GM21423 (cell line): Measurements from ENCODE around the gene GSK3A.

Experiments
- ATAC-seq: cut with Tn5 transposase; IDR thresholded peaks from one replicate; pipeline ENCODE4 v1.9.1; 2021; ENCODE audit warnings: mild to moderate bottlenecking, moderate library complexity; ENCODE audit not compliant: unreplicated experiment

The GSK3A gene

DNA sequence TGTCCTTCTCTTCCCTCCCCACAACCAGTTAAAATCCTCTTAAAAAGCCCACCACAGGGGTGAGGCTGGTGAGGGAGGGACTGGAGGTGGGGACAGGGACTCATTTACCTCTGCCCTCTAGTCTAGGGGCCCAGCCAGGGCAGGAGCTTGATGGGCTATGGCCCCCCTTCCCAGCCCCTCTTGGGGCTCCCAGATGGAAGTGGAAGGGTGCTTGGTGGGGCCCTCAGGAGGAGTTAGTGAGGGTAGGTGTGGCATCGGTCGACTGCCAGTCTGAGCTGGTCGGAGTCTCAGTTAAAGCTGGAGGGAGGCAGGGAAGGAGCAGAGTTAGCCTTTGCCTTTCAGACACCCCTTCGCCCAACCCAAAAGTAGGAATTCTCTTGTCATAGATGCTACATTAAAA lies 11.8 kb downstream of the GSK3A start:
- ATAC-seq = no peak

DNA sequence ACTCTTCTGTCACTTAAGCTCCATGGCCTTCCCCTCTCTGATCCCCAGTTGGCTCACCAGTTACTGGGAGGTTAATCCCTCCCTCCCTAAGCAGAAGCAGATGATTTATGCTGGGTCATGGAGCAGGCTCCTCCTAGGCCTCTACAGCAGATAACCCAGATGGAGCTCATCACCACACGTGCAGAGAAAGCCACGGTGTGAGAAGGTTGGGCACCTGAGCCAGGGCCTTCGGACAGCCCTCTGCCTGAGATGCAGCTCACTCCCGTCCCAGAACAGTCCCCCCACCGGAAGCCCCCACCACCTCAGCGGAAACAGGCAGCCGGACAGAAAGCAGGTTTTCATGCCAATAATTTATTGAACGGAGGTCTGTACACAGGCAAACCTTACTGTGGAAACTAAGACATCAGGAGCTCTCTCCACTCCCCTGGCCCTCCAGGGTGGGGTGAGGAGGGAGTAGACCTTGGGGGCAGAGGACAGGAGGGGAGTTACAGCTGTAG lies 12.5 kb downstream of the GSK3A start:
- no peak for ATAC-seq

DNA sequence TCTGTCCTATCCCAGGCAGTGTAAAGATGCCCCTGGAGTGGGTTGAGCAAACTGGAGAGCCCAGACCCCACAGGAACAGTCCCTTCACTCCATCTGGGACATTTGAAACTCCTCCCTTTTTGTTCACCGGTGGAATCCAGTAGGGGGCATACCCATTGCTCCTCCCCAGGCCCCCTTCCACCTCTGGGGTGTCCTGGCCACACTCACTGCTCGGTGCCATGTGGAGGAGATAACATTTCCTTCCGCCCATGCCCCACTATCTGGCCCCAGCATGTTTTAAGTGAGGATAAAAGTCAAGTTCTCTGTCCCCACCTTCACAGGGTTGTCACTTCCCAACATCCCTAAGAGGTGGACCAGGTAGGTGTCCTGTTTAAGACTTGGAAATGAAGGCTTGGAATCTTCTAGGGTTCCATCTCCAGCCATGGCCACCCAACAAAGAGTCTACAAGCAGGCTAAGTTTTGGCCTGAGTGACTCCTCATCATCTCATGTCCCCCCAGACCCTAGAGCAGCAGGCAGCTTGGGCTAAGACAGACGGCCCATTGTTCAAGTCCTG lies 13.0 kb downstream of the GSK3A start:
- ATAC-seq = no peak

DNA sequence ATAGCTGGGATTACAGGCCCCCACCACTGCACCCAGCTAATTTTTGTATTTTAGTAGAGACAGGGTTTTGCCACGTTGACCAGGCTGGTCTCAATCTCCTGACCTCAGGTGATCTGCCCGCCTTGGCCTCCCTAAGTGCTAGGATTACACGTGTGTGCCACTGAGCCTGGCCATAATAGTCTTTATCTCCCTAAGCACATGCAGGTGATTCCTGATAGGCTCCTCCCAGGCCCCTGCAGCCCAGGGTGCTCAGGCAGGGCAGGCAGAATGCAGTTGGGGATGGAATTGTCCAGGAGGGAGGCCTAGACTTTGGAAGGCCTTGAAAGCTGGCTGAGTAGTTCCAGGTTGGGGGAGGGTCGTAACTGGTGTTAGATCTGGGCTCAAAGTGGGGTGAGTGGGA lies 13.8 kb downstream of the GSK3A start:
- no peak for ATAC-seq

DNA sequence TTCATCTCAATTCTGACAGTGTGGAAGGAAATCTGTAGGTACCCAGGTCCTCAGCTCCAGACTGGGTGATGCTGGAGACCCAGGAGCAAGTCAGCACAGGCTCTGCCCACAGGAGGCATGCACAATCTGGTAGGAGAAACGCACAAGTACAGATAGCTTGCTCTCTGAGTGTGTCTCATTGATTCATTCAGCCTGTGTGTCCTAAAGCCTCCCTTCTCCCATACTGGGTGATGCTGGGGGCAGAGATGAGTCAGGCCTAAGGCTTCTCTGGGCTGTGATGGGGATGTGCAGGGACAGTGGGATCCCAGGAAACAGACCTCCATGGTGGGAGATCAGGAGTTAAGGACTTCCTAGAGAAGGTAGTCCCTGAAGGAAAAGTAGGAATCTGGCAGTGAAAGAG lies 15.5 kb downstream of the GSK3A start:
- ATAC-seq = no peak

DNA sequence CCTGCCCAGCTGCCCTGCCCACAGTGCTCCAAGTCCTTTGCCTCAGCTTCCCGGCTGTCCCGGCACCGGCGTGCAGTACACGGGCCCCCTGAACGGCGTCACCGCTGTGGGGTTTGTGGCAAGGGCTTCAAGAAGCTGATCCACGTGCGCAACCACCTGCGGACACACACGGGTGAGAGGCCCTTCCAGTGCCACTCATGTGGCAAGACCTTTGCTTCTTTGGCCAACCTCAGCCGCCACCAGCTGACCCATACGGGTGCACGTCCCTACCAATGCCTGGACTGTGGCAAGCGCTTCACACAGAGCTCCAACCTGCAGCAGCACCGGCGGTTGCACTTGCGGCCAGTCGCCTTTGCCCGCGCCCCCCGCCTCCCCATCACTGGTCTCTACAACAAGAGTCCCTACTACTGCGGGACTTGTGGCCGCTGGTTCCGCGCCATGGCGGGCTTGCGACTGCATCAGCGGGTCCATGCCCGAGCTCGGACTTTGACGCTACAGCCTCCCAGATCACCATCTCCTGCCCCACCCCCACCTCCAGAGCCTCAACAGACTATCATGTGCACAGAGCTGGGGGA lies 16.6 kb downstream of the GSK3A start:
- no peak for ATAC-seq

DNA sequence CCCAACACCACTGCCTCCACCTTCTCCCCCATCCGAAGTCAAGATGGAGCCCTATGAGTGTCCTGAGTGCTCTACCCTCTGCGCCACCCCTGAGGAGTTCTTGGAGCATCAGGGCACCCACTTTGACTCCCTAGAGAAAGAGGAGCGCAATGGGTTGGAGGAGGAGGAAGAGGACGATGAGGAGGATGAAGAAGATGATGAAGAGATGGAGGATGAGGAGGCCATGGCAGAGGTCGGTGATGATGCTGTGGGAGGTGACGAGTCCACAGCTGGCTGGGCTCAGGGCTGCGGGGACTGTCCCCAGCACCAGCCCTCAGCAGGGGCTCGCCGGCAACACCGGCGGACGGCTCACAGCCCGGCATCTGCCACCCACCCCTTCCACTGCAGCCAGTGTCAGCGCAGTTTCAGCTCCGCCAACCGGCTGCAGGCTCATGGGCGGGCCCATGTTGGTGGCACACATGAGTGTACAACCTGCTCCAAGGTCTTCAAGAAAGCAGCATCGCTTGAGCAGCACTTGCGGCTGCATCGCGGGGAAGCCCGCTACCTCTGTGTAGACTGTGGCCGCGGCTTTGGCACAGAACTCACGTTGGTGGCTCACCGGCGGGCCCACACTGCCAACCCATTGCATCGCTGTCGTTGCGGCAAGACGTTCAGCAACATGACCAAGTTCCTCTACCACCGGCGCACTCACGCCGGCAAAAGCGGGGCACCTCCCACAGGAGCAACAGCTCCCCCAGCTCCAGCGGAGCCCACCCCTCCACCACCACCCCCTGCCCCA lies 17.3 kb downstream of the GSK3A start:
- ATAC-seq = no peak

DNA sequence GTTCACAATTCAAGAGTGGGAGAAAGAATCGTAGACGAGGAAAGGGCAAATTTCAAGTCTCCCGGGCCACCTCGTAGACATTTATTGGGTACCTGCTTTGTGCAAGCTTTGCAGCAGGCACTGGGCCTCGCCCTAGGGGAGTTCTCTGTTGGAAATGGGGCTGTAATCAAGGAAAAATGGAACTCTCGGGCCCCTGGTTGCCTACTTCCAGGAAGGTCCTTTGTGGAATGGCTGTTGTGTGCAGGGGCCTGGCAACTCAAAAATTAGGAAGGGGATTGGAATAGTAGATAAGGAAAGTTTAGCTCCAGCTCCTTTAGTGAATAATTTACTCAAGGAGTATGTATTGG lies 21.7 kb downstream of the GSK3A start:
- ATAC-seq = no peak

DNA sequence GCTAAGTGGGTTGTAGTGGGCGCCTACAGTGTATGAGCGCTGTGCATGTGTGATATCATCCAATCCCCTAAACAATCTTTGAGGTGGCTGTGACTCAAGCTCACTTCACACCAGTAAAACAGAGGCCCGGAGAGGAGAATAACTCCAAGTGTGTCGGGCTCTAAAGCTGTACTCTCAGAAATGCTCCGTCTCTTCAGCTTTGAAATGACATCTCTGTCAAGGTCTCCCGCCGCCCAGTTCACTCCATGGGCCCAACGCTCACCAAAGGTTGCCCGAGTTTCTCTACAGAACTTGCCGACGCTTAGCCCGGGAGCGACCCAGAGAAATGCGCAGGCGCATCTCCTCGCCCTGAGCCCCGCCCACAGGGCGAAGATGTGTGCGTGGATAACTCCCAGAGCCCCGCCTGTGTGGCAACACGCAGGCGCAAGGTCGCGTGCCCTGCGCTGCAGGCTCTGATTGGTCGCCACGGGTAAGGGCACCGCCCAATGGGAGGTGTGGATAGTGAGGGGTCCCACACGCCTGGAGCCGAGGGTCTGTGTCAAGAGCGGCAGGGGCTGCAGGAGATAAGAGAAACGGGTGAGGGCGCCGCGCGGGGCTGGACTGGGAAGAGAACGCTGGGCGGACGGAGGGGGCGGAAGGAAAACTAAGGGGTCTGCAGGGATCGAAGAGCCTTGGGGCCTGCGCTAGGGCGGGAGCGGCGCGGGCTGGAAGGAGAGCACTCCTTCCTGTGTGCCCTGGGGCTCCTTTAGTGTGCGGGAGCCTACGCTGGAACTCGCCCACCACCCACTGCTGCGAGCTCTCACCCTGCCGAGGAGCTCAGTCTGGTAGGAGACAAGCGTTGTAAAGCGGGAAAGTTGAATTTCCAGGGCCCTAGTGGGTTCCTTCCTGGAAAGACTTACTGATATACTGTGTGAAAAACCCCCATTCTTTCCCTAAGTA lies 22.3 kb downstream of the GSK3A start, which contains the start of gene ZNF526:
Gene ZNF526, plus strand, starts transcription at position 501 of the 939 bp plus-strand sequence. CDS start 4,092 bp downstream, outside the sequence.
- ATAC-seq = peak; percentile 71

DNA sequence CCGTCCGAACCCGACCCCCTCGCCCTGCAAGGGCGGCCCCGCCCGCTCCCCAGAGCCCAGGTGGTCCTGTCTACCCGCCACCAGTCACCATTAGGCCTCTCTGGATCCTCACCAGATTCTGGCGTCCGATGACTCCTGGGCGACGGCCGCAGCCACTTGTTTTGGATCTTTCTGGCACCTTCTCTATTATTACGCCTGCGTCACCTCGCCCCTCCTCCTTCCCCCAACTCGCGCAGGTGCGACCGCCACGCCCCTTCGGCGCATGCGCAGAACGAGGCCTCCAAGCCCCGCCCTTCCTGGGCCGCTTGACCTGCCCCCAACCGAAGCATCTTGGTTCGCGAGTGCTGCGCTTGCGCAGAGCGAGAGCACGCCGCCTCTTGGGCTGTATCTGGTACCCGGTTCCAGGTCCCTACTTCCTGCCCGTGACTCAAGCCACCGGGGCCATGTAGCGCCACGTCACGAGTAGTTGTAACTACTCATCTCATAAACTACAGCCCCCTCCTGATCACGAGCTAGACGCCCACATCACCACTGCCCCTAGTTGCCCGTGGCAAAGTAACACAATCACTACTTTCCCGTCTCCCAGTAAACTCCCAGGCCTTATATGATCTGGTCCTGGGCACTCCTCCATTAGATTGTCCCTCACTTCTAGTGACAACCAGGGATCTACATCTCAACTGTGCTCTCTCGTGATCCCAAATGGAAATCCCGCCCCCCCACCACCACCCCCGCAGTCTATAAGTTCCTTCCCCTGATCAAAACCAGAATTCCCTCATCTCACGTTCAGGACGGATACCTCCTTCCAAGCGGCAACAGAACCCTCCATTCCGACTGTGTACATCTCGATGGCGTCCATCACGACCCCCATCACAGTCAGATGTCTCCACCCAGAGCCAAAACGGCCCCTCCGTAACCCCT lies 24.6 kb downstream of the GSK3A start, which contains the start of gene DEDD2:
Gene DEDD2, minus strand, starts transcription at position 158 of the 918 bp plus-strand sequence. CDS start 670 bp downstream, outside the sequence.
- peak; percentile 66 for ATAC-seq

DNA sequence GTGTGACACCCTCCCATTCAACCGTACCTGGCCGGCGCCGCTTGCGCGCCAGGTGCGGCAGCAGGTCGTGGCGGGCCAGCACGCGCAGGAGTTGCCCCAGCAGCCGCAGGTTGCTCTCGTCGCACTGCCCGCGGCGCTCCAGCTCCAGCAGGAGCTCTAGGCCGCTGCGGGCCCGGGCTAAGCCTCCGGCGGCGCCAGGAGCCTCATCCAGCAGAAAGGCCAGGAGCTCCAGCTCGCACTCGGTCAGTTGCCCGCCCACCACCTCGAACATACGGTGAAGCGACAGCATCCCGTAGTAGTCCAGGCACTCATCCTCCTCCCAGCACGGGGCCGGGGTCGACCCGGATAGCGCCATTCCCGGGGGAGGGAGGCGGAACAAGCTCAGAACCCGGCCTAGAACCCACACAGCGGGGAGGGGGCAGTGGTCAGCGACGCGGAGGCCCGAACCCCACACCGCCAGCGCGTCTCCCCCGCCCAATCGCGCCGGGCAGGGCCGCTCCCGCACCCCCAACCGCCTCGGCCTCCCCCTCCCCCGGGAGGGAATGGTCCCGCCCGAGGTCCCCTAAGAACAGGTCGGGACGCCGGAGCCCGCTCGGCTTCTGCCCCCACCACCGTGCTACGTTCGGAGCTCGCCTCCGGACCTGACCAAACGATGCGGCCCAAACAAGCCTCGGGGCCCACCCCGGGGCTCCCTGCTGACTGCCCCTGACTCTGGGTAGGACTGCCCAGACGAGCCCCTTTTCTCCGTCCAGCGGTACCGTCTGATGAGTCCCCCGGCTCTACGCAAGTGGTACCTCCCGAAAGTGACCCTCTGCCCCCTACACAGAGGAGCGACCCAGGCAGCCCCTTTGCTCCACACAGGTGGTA lies 25.5 kb downstream of the GSK3A start:
- ATAC-seq = peak; percentile 4

DNA sequence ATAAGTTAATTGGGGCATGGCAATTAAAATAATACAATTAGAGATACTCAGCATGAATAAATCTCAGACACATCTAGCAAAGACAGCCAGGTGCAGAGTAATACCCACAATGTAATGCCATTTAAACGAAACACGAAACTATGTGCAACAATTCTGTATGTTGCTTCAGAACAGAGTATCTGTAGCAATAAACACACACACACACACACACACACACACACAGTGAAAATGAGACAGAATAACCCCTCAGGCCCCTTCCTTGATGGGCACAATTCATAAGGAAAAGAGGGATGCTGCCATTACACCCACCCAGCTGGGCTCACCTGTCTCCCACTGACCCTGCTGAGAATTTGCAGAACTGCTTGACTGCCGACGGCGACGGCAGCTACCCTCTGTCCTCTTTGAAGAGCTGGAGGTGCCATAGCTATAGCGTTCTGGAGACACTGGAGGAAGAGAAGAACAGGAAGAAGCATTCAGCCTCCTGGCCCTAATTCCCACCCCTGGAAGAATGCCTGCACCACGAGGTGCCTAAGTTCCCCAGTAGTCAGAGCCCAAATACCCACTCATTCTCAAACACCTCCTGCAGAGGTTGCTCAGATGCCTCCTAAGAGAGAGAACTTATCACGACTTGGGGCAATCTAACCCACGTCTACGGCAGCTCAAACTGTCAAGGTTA lies 27.5 kb downstream of the GSK3A start:
- ATAC-seq = no peak

DNA sequence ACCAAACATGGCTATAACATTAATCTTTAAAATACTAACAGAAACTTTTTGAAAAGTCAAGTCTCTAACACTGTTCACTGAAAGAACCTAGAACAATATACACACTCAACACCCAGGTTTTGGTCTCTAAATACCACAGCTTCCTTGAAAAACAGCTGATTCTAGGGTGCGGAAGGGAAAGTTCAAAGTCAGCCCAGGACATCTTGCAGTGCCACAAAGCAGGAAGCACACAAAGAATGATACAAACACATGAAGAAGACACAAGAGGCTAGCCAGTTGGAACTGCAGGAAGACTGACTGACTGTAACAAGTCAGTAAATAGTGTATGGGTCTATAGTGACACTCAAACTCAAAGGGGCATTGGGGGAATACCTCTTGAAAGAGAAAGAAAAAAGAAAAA lies 29.5 kb downstream of the GSK3A start:
- no peak for ATAC-seq

DNA sequence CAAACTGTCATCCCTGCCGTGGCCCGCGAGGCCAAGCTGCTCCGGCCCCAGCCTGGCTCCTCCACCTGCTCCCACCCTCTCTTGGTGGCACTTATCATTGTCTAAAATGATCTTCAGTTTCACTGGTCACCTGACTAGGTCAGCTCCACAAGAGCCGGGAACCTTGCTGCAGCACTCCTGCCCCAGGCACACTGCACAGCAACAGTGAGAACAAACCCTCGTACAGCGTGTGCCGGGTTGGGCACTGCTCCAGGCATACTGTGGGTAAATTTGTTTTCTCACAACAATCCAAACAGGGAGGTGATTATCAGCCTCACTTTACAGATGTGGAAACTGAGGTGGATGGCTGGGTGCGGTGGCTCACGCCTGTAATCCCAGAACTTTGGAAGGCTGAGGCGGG lies 33.8 kb downstream of the GSK3A start:
- ATAC-seq = no peak

DNA sequence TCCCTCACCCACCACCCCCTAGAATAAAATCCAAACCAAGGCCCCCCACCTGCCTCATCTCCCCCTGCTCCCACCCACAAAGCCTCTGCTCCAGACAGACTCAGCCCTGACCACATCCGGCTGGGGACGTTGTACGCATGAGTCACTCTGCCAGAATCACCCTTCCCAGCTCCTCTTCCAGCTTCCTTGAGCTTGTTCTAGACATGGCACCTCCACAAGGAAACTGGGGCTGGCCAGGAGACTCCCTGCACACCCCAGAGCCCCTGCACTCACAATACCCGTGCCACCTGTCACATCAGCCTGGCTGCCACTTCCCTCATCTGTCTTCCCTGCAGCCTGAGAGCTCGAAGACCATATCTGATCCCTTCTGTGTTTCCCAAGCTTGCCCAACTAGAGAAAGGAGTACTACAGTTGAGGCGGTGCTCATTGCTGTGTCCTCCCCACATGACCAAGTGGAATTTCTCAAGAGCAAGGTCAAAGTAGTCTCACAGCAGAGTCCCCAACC lies 34.6 kb downstream of the GSK3A start:
- ATAC-seq = no peak

DNA sequence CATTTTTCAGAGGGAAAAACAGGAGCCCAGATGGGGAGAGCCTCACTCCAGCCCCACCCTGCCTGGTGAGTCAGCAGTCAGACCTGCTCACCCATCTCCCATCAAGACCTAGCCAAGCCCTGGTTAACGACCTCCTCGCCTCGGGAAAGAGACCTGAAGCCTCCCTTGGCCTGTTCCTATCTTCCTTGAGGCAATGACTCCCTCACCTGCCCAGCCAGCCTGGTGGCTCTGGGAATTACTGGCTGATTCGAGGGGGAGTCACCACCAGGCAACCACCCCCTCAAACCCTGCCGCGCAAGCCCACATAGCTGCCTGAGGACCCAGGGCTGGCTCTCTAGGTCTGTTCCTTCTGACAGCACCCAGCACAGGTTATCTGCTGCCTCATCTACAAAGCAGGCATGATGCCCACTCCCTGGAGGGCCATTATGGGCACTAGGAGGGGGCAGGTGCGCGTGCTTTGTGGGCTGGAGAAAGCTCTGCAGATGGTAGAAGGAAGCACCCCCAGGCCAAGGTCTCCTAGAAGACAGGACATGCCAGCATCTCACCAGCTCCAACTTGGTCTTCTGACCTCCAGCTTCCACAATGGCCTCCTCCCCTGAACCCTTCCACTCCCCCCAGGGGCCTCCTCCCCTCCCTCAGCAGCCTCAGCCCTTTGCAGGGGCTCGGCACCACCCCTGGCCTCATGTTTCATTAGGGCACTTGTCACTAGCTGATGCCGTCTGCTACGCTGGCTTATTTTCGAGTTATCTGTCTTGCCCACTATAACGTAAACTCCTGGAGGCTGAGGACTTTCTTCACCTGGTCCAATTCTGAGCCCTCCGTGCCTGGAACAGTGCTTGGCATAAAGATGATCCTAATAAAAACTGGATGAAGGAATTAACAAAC lies 35.3 kb downstream of the GSK3A start:
- no peak for ATAC-seq

DNA sequence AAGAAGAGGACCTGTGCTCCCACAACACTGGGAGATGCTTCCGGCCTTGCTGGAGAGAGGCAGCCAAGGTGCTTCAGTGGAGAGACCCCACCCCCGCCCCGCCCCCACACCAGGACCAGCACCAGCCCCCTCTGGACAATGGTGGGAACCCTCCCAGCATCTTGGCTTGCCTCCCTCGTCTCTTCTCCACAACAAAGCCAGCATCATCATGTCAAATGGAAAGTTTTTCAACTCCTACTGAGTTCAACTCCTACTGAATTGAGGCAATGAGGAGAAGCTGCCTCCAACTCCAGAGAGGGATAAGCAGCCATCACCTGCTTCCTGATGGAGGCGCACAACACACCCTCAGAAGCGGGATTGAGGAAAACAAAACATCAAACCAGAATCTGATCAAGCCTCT lies 37.7 kb downstream of the GSK3A start:
- no peak for ATAC-seq
